ENCODE measurements around the gene PAMR1. TPM values are rescaled to one million over a fixed set of nuclear protein-coding genes. Genes with fewer than 3 reads are reported as not detected.

The PAMR1 gene
- total RNA-seq, 4 donors from 2014 or later = 4.0 to 13.5 (median 10.4) TPM

DNA sequence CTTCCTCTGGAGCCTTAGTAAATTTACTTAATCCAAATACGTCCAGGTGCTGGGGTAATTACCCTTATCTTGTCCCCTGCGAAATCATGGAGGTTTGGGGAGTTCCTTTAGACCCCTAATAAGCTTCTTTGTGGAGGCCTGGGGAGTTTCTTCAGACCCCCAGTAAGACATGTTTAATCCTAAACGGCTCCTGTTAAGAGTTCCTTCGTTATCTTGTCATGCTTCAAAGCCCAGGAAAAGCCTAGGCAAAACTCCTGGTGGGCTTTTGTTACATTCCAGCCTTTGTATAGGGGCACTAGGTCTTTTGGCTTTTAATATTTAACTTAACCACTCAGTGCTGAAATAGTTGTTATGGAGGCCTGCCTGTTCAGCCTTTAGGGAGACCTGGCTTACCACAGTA is 18.1 kb upstream of the PAMR1 start:
- intact Hi-C loops (cut with DNase I; ENCODE audit: low total_unique reads) (no loop called here), in situ Hi-C loops (cut with MboI; ENCODE audit: low pct_ligation_motif_present in 1 of 4, low pct_unique_long_range_greater_than_20kb in 1 of 4, low sequenced_read_pairs in 3 of 4) (no loop called here)
- peaks cover 0 to 4% (median 0%) of the 10 kb centered on the region in 4 donors for H3K4me1 ChIP-seq
- H3K4me3 ChIP-seq = no peak overlapping the region
- no peaks in the 10 kb centered on the region for H3K27me3 ChIP-seq
- no peak for TF ChIP-seq EP300 (IDR thresholded peaks at IDR 0.05; ENCODE audit: low read depth)
- TF ChIP-seq POLR2A (IDR thresholded peaks at IDR 0.05) = no peak
- TF ChIP-seq POLR2AphosphoS5 (IDR thresholded peaks at IDR 0.05) = no peak
- no peak for TF ChIP-seq CTCF (IDR thresholded peaks at IDR 0.05)
- DNase-seq = no peak
- WGBS, 2 donors (ENCODE audit: low coverage in 1 of 2) = 63 to 74% methylated on average over 4 of the region's 4 CpGs
- no peaks in the 10 kb centered on the region for H3K36me3 ChIP-seq
- H3K27ac ChIP-seq = no peak overlapping the region
- H3K9me3 ChIP-seq = no peaks in the 10 kb centered on the region

- Histone ChIP-seq H3K4me3 (no peak overlapping the region), H3K9me3 (no peaks in the 10 kb centered on the region), H3K4me1 (peaks cover 0 to 4% (median 0%) of the 10 kb centered on the region in 4 donors), H3K27ac (peak overlapping the region; percentile 30 to 69 (median 59)), H3K36me3 (no peaks in the 10 kb centered on the region), H3K27me3 (no peaks in the 10 kb centered on the region)
- WGBS, 2 donors (ENCODE audit: low coverage in 1 of 2) = 17 to 40% methylated on average over 3 to 4 of the region's 4 CpGs
- DNase-seq = peak; percentile 16
- TF ChIP-seq POLR2A (IDR thresholded peaks at IDR 0.05) (no peak), POLR2AphosphoS5 (IDR thresholded peaks at IDR 0.05) (peak in 1 of 3 donors; percentile 39), EP300 (IDR thresholded peaks at IDR 0.05; ENCODE audit: low read depth) (no peak), CTCF (IDR thresholded peaks at IDR 0.05) (no peak)
- in situ Hi-C loops (cut with MboI; ENCODE audit: low pct_ligation_motif_present in 1 of 4, low pct_unique_long_range_greater_than_20kb in 1 of 4, low sequenced_read_pairs in 3 of 4) = no loop called here
- intact Hi-C loops (cut with DNase I; ENCODE audit: low total_unique reads) = no loop called here
Observed at GRCh38 chr11:35541621-35542375, 16.4 kb upstream of the PAMR1 start.

DNA sequence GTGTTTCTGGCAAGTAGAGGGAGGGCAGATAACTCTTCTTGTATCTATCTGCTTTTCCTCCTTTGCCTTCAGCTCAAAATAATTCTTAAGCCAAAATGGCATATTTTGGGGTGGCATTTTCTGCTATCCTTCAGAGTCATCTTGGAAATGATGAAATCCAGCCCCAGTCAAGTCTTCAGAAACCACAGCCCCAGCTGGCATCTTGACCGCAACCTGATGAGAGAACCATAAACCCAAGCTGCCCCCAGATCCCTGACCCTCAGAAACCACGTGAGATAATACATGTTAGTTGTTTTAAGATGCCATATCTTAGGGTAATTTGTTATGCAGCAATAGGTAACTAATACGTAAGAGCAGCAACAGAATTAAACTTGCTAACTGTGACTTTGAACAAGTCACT is 15.1 kb upstream of the PAMR1 start:
- DNase-seq = no peak
- no peak for TF ChIP-seq EP300 (IDR thresholded peaks at IDR 0.05; ENCODE audit: low read depth)
- no peak for TF ChIP-seq POLR2A (IDR thresholded peaks at IDR 0.05)
- TF ChIP-seq CTCF (IDR thresholded peaks at IDR 0.05) = no peak
- no peak for TF ChIP-seq POLR2AphosphoS5 (IDR thresholded peaks at IDR 0.05)
- intact Hi-C loops (cut with DNase I; ENCODE audit: low total_unique reads) = no loop called here
- H3K36me3 ChIP-seq = no peaks in the 10 kb centered on the region
- peaks cover 0 to 4% (median 0%) of the 10 kb centered on the region in 4 donors for H3K4me1 ChIP-seq
- H3K9me3 ChIP-seq = no peaks in the 10 kb centered on the region
- H3K27me3 ChIP-seq = no peaks in the 10 kb centered on the region
- in situ Hi-C loops (cut with MboI; ENCODE audit: low pct_ligation_motif_present in 1 of 4, low pct_unique_long_range_greater_than_20kb in 1 of 4, low sequenced_read_pairs in 3 of 4) = no loop called here
- H3K27ac ChIP-seq = peak overlapping the region; percentile 5 to 69 (median 58)
- 29 to 70% methylated on average over 3 of the region's 3 CpGs for WGBS, 2 donors (ENCODE audit: low coverage in 1 of 2)
- no peak overlapping the region for H3K4me3 ChIP-seq

- intact Hi-C loops (cut with DNase I; ENCODE audit: low total_unique reads) (no loop called here), in situ Hi-C loops (cut with MboI; ENCODE audit: low pct_ligation_motif_present in 1 of 4, low pct_unique_long_range_greater_than_20kb in 1 of 4, low sequenced_read_pairs in 3 of 4) (no loop called here)
- peaks cover 0 to 4% (median 0%) of the 10 kb centered on the region in 4 donors for H3K4me1 ChIP-seq
- no peaks in the 10 kb centered on the region for H3K9me3 ChIP-seq
- no peaks in the 10 kb centered on the region for H3K36me3 ChIP-seq
- no peaks in the 10 kb centered on the region for H3K27me3 ChIP-seq
- WGBS, 2 donors (ENCODE audit: low coverage in 1 of 2) = 54% methylated on average over 7 of the region's 7 CpGs; no CpG with 5 or more reads in 1 of the 2 donors
- TF ChIP-seq CTCF (IDR thresholded peaks at IDR 0.05) = no peak
- TF ChIP-seq POLR2AphosphoS5 (IDR thresholded peaks at IDR 0.05) = peak; percentile 36 to 52 (median 47)
- TF ChIP-seq EP300 (IDR thresholded peaks at IDR 0.05; ENCODE audit: low read depth) = no peak
- no peak overlapping the region for H3K4me3 ChIP-seq
- DNase-seq = peak; percentile 30
- H3K27ac ChIP-seq = peak overlapping the region; percentile 42 to 69 (median 58)
Observed at GRCh38 chr11:35539781-35540281, 14.4 kb upstream of the PAMR1 start.
